Measurements from ENCODE around the gene ANGPTL7.

GRCh38 chr1:11179125-11179524 lies 10.0 kb upstream of the ANGPTL7 start:
- TF ChIP-seq GATA2 (IDR thresholded peaks at IDR 0.05; ENCODE audit: low read depth, low read length) (no peak), GATA3 (IDR thresholded peaks at IDR 0.05; ENCODE audit: low read depth, low read length) (no peak)
